Measurements from ENCODE around the gene C2CD2.
"Not testable (repeated sequence)": the region's sequence is repeated elsewhere in the genome, so short reads cannot be mapped to it uniquely, and the experiment has no call there.

Gene C2CD2

GRCh38 chr21:41967708-41968107 is 13.9 kb upstream of the C2CD2 start:
- H3K27ac Mint-ChIP-seq: no peak overlapping the region
- H3K9me3 Mint-ChIP-seq: no peaks in the 10 kb centered on the region
- H3K4me1 Mint-ChIP-seq (ENCODE audit: low read depth): no peaks in the 10 kb centered on the region
- no peaks in the 10 kb centered on the region for H3K36me3 Mint-ChIP-seq (ENCODE audit: low read depth)
- H3K27me3 Mint-ChIP-seq: no peaks in the 10 kb centered on the region
- no peak overlapping the region for H3K4me3 Mint-ChIP-seq

GRCh38 chr21:41966872-41967621 is 13.2 kb upstream of the C2CD2 start:
- Mint-ChIP-seq H3K36me3 (ENCODE audit: low read depth) (no peaks in the 10 kb centered on the region), H3K27me3 (no peaks in the 10 kb centered on the region), H3K27ac (peak overlapping the region; percentile 7), H3K4me3 (no peak overlapping the region), H3K9me3 (no peaks in the 10 kb centered on the region), H3K4me1 (ENCODE audit: low read depth) (peaks cover 4% of the 10 kb centered on the region)

- Mint-ChIP-seq H3K27me3 (no peaks in the 10 kb centered on the region), H3K4me3 (no peak overlapping the region), H3K36me3 (ENCODE audit: low read depth) (no peaks in the 10 kb centered on the region), H3K27ac (peak overlapping the region; percentile 7), H3K9me3 (no peaks in the 10 kb centered on the region), H3K4me1 (ENCODE audit: low read depth) (peaks cover 7% of the 10 kb centered on the region)
Measured at GRCh38 chr21:41966041-41966833, 12.4 kb upstream of the C2CD2 start.

DNA sequence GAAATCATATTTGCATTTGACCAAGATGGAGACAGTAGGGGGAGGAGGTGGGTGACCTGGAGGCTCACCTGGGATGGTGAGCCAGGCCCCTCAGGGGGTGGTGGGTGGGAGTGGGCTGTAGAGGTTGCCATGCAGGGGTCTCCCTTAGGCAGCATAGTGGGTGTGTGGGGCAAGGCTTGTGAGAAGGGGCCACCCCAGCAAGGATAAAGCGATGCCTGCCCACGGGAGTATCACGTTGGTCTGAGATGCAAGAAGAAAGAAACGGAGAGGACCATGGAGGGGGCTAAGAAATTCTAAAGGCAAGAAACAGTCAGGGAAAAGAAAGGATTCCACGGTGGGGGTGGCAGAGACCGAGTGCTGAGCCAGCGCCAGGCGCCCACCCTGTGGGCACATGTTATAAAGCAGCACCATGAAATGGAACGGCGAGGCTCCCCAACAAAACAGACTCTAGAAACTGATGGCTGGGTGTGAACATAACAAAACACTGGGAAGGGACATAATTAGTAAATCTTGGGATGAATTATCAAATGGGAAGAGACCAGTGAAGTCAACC is 11.7 kb upstream of the C2CD2 start:
- Mint-ChIP-seq H3K9me3 (no peaks in the 10 kb centered on the region), H3K4me3 (no peak overlapping the region), H3K36me3 (ENCODE audit: low read depth) (no peaks in the 10 kb centered on the region), H3K4me1 (ENCODE audit: low read depth) (peaks cover 7% of the 10 kb centered on the region), H3K27ac (no peak overlapping the region), H3K27me3 (no peaks in the 10 kb centered on the region)

DNA sequence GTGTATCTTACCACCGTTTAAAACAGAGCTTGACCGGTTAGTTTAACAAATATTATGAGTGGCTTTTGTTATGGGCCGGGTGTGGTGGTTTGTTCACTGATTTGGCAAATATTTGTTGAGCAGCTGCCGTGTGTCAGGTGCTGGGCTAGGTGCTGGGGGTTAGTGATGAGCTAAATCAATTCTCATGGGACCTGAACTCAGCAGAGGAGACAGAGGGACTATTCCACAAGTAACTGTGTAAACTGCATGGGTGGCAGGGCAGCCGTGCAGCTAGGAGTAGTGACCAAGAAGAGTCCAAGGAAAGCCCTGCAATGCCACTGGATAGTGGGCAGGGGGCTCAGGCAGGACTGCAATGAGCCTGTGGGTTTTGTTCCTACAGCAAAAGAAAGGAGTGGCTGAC is 11.2 kb upstream of the C2CD2 start:
- H3K27ac Mint-ChIP-seq: no peak overlapping the region
- H3K4me1 Mint-ChIP-seq (ENCODE audit: low read depth): peaks cover 7% of the 10 kb centered on the region
- H3K36me3 Mint-ChIP-seq (ENCODE audit: low read depth): no peaks in the 10 kb centered on the region
- H3K27me3 Mint-ChIP-seq: no peaks in the 10 kb centered on the region
- H3K9me3 Mint-ChIP-seq: no peaks in the 10 kb centered on the region
- H3K4me3 Mint-ChIP-seq: no peak overlapping the region

GRCh38 chr21:41964171-41964570 is 10.4 kb upstream of the C2CD2 start:
- H3K4me3 Mint-ChIP-seq: no peak overlapping the region
- H3K36me3 Mint-ChIP-seq (ENCODE audit: low read depth): no peaks in the 10 kb centered on the region
- no peak overlapping the region for H3K27ac Mint-ChIP-seq
- no peaks in the 10 kb centered on the region for H3K9me3 Mint-ChIP-seq
- no peaks in the 10 kb centered on the region for H3K27me3 Mint-ChIP-seq
- peaks cover 7% of the 10 kb centered on the region for H3K4me1 Mint-ChIP-seq (ENCODE audit: low read depth)

DNA sequence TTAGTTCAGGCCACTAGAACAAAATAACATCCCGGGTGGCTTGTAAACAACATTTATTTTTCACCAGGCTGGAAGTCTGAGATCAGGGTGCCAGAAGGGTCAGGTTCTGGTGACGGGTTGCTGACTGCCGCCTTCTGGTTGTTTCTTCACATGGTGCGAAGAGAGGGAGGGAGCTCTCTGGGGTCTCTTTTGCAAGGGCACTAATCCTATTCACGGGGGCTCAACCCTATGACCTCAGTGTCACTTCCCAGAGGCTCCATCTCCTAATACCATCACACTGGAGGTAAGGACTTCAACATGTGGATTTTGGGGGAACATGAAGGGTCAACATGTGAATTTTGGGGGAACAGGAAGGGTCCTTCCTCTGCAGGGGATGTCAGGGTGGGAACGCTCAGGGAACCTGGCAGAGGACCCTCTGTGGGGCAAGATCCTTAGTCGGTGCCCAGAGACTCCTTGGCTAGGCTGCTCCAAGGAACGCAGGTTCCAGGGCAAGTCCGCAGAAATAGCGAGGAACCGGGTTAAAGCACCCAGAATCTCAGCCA is 8.7 kb upstream of the C2CD2 start:
- Mint-ChIP-seq H3K9me3 (no peaks in the 10 kb centered on the region), H3K27me3 (no peaks in the 10 kb centered on the region), H3K4me3 (no peak overlapping the region), H3K36me3 (ENCODE audit: low read depth) (no peaks in the 10 kb centered on the region), H3K27ac (no peak overlapping the region), H3K4me1 (ENCODE audit: low read depth) (peaks cover 7% of the 10 kb centered on the region)

- Mint-ChIP-seq H3K27me3 (peaks cover 6% of the 10 kb centered on the region), H3K9me3 (no peaks in the 10 kb centered on the region), H3K27ac (no peak overlapping the region), H3K4me1 (ENCODE audit: low read depth) (peaks cover 7% of the 10 kb centered on the region), H3K4me3 (no peak overlapping the region), H3K36me3 (ENCODE audit: low read depth) (no peaks in the 10 kb centered on the region)
Measured at GRCh38 chr21:41961753-41962152, 7.9 kb upstream of the C2CD2 start.

- H3K4me3 Mint-ChIP-seq: no peak overlapping the region
- peaks cover 7% of the 10 kb centered on the region for H3K4me1 Mint-ChIP-seq (ENCODE audit: low read depth)
- H3K9me3 Mint-ChIP-seq: no peaks in the 10 kb centered on the region
- peaks cover 8% of the 10 kb centered on the region for H3K27me3 Mint-ChIP-seq
- H3K36me3 Mint-ChIP-seq (ENCODE audit: low read depth): no peaks in the 10 kb centered on the region
- H3K27ac Mint-ChIP-seq: no peak overlapping the region
Measured at GRCh38 chr21:41961282-41961701, 7.5 kb upstream of the C2CD2 start.

DNA sequence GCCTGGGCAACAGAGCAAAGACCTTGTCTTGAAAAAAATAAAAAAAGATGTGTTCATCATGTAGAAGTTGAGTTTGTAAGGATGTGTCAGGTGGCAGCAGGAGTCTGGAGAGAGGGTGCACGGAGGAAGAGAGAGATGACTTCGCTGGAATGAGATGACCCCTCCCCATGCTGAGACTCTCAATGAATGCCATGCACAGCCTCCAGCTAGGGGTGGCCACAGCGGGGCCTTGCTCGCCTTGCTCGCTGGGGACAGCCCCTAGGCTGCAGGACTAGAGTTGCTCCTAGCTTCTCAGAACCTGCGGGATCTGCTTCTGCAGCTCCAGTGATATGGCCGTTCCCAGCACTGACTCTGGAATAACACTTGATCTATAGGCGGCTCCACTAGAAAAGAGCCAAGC is 6.6 kb upstream of the C2CD2 start:
- Mint-ChIP-seq H3K36me3 (ENCODE audit: low read depth) (no peaks in the 10 kb centered on the region), H3K27ac (no peak overlapping the region), H3K9me3 (no peaks in the 10 kb centered on the region), H3K4me1 (ENCODE audit: low read depth) (peaks cover 7% of the 10 kb centered on the region), H3K4me3 (no peak overlapping the region), H3K27me3 (peaks cover 10% of the 10 kb centered on the region)

DNA sequence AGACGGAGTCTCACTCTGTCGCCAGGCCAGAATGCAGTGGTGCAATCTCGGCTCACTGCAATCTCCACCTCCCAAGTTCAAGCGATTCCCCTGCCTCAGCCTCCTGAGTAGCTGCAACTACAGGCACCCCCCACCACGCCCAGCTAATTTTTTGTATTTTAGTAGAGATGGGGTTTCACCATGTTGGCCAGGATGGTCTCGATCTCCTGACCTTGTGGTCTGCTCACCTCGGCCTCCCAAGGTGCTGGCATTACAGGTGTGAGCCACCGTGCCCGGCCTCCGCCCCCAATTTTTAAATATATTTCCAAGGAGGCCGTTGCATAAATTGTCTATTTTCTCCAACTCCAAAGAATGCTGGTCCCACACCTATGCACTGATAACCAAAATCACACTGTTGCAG is 5.9 kb upstream of the C2CD2 start:
- H3K36me3 Mint-ChIP-seq (ENCODE audit: low read depth); H3K27ac Mint-ChIP-seq; H3K9me3 Mint-ChIP-seq; H3K4me3 Mint-ChIP-seq; H3K4me1 Mint-ChIP-seq (ENCODE audit: low read depth): not testable (repeated sequence)
- H3K27me3 Mint-ChIP-seq: peaks cover 17% of the 10 kb centered on the region

DNA sequence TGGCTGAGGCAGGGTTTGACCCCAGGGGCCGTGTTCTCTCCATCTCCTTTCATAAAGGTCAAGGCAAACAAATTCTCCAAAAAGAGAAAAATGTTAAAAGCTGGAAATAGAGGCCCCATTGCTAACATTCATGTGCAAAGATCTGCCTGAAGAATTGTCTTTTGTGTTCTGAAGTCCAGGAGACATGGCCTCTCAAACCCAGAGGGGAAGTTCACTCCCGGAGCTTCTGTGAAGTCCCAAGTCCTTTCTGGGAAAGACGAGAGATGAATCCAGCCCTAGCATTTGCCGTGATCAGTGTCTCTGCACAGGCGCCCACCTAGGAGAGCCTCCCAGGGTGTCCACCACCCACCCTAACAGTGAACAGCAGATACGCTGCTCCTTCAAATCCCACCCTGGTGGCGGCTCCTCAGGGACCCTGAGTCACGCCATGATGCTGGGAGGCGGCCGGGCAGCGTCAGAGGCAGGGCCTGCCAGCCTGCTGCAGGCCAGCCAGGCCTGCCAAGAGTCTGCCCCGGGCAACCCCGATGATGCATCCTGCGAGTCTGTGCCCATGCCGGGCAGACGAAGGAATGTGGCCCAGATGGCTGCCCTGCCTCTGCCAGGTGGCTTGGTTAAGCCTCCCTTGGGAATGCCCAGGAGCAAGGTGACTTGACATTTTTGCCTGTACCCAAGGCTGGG is 5.2 kb upstream of the C2CD2 start:
- Mint-ChIP-seq H3K4me1 (ENCODE audit: low read depth) (peaks cover 14% of the 10 kb centered on the region), H3K36me3 (ENCODE audit: low read depth) (no peaks in the 10 kb centered on the region), H3K27ac (no peak overlapping the region), H3K9me3 (no peaks in the 10 kb centered on the region), H3K4me3 (no peak overlapping the region), H3K27me3 (peaks cover 22% of the 10 kb centered on the region)

DNA sequence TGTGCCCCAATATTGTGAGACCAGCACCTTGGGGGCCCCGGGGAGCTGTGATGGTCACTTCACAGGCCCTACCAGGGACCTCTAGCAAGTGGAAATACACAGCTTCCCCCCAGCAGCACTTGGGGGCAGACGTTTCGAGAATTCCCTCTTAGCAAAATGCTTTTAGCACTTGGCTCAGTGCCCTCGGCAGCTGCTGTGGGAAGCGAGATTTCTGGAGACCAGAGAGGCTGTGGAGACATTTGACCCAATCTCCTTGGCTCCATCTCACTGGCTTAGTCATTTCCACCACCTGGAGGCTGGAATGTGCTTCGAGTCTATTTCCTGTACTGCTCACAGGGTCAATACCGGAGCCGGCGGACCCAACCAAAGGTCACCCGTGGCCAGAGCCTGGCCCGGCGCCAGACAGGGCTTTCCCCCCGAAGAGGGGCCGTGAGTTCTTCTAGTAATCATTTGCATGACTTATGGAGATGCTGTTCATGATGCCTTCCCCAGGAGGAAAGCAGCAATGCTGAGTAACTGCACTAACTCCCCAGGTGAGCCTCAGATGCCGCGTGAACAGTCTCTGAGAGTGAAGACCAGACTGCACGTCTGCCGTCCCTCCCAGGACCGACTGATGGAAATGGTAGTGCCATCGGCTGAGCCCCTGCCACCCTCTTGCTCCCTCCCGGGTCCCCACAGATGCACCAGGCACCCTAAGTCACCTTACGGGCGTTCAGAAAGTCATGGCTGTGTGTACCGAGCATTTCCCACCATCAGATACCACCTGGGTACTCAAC is 4.4 kb upstream of the C2CD2 start:
- Mint-ChIP-seq H3K27ac (no peak overlapping the region), H3K27me3 (peaks cover 22% of the 10 kb centered on the region), H3K36me3 (ENCODE audit: low read depth) (no peaks in the 10 kb centered on the region), H3K9me3 (no peaks in the 10 kb centered on the region), H3K4me3 (no peak overlapping the region), H3K4me1 (ENCODE audit: low read depth) (peaks cover 14% of the 10 kb centered on the region)
